HCT116 (cell line): ENCODE data around the gene DOK7.

Experiments
- EZH2 ChIP-seq: fragments of 200-600 bp; sonication (generic); IDR thresholded peaks from 2 replicates; pipeline ENCODE4 v1.6.1; 2017; ENCODE audit warnings: antibody characterized with exemption, mixed run types
- FOSL1 ChIP-seq: IDR thresholded peaks from 2 replicates; pipeline ENCODE4 v1.6.1; 2012; ENCODE audit warnings: low read depth
- POLR2A ChIP-seq: IDR thresholded peaks from 2 replicates; pipeline ENCODE4 v1.7.0; 2011; ENCODE audit warnings: borderline replicate concordance; ENCODE audit not compliant: insufficient read depth, insufficient read length; ENCODE audit errors: extremely low read depth
- POLR2AphosphoS5 ChIP-seq: IDR thresholded peaks from 2 replicates; pipeline ENCODE4 v1.6.1; 2011; ENCODE audit warnings: mild to moderate bottlenecking, low read depth, low read length, moderate library complexity
- SIN3A ChIP-seq: IDR thresholded peaks from 2 replicates; pipeline ENCODE4 v1.6.1; 2012; ENCODE audit warnings: low read depth
- SP1 ChIP-seq: IDR thresholded peaks from 2 replicates; pipeline ENCODE4 v1.6.1; 2012; ENCODE audit warnings: low read depth
- TCF7L2 ChIP-seq: IDR thresholded peaks from 2 replicates; pipeline ENCODE4 v1.7.0; 2011; ENCODE audit warnings: borderline replicate concordance, inconsistent platforms; ENCODE audit not compliant: insufficient read depth, insufficient read length; ENCODE audit errors: extremely low read depth
- YY1 ChIP-seq: IDR thresholded peaks from 2 replicates; pipeline ENCODE4 v1.6.1; 2011; ENCODE audit warnings: low read length, low read depth, moderate library complexity, mild to moderate bottlenecking; ENCODE audit not compliant: insufficient replicate concordance; ENCODE audit errors: extremely low read depth
- ZFX ChIP-seq: fragments of 450-650 bp; IDR thresholded peaks from 2 replicates; pipeline ENCODE4 v1.6.1; 2017
- ZNF274 ChIP-seq: fragments of 200-500 bp; sonication (Bioruptor generic); IDR thresholded peaks from 2 replicates; pipeline ENCODE4 v1.6.1; 2014; ENCODE audit warnings: mild to moderate bottlenecking, low read depth, low read length, inconsistent platforms
- TF ChIP-seq, protein P1 (sequence below): IDR thresholded peaks from 2 replicates; pipeline ENCODE4 v1.6.1; 2012; ENCODE audit warnings: low read depth
- TF ChIP-seq, protein P2 (sequence below), 3 experiments: fragments of 200-600 bp in 1 of 3; sonication (generic) in 1 of 3; IDR thresholded peaks in 2 of 3; conservative IDR thresholded peaks in 1 of 3; 2 replicates each; pipeline ENCODE4 v1.5.1; 2012 to 2017; ENCODE audit warnings: low read depth in 2 of 3, low read length in 2 of 3, antibody characterized with exemption in 1 of 3, borderline replicate concordance in 1 of 3, control low read depth in 1 of 3, mild to moderate bottlenecking in 1 of 3, mixed read lengths in 1 of 3, mixed run types in 1 of 3, moderate library complexity in 1 of 3; ENCODE audit not compliant: insufficient read depth in 1 of 3

DNA sequence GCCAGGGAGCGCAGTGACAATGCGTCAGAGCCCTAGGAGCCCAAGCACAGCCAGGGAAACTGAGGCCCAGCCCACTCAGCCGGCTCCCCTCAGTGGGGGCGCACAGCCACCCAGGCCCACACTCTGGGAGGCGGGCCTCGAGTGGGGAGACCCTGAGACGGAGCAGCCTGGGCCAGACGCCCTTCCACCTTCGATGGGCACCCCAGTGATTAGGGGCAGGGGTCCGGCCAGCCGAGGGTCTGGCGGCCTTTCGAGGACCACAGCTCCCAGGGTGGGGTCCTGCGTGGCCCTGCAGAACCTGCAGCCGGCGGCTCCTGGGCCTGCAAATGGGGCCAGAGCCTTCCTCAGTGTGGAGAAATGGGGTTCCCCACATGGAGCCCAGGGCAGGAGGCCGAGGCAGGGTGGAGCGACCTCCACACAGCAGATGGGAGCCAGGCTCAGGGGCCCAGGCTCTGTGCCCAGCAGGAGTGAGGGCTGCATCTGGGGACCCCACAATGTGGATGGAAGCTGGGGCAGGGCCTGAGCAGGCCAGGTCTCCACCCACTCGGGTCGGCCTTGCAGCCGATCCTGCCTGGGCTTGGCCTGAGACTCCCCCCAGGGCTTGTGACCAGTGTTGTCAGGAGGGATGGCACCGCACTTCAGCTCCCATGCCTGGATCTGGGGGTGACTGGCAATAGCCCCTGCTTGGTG, 16.3 kb upstream of the DOK7 start:
- no peak for TF ChIP-seq ZNF274
- TF ChIP-seq, protein P1, sequence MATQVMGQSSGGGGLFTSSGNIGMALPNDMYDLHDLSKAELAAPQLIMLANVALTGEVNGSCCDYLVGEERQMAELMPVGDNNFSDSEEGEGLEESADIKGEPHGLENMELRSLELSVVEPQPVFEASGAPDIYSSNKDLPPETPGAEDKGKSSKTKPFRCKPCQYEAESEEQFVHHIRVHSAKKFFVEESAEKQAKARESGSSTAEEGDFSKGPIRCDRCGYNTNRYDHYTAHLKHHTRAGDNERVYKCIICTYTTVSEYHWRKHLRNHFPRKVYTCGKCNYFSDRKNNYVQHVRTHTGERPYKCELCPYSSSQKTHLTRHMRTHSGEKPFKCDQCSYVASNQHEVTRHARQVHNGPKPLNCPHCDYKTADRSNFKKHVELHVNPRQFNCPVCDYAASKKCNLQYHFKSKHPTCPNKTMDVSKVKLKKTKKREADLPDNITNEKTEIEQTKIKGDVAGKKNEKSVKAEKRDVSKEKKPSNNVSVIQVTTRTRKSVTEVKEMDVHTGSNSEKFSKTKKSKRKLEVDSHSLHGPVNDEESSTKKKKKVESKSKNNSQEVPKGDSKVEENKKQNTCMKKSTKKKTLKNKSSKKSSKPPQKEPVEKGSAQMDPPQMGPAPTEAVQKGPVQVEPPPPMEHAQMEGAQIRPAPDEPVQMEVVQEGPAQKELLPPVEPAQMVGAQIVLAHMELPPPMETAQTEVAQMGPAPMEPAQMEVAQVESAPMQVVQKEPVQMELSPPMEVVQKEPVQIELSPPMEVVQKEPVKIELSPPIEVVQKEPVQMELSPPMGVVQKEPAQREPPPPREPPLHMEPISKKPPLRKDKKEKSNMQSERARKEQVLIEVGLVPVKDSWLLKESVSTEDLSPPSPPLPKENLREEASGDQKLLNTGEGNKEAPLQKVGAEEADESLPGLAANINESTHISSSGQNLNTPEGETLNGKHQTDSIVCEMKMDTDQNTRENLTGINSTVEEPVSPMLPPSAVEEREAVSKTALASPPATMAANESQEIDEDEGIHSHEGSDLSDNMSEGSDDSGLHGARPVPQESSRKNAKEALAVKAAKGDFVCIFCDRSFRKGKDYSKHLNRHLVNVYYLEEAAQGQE = no peak
- TF ChIP-seq POLR2A = no peak
- TF ChIP-seq YY1 = no peak
- TF ChIP-seq SP1 = no peak
- TF ChIP-seq ZFX = no peak
- TF ChIP-seq, protein P2, sequence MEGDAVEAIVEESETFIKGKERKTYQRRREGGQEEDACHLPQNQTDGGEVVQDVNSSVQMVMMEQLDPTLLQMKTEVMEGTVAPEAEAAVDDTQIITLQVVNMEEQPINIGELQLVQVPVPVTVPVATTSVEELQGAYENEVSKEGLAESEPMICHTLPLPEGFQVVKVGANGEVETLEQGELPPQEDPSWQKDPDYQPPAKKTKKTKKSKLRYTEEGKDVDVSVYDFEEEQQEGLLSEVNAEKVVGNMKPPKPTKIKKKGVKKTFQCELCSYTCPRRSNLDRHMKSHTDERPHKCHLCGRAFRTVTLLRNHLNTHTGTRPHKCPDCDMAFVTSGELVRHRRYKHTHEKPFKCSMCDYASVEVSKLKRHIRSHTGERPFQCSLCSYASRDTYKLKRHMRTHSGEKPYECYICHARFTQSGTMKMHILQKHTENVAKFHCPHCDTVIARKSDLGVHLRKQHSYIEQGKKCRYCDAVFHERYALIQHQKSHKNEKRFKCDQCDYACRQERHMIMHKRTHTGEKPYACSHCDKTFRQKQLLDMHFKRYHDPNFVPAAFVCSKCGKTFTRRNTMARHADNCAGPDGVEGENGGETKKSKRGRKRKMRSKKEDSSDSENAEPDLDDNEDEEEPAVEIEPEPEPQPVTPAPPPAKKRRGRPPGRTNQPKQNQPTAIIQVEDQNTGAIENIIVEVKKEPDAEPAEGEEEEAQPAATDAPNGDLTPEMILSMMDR (IDR thresholded peaks at IDR 0.05 in 2 of 3, conservative IDR thresholded peaks at IDR 0.05 in 1 of 3; ENCODE audit: borderline replicate concordance in 1 of 3, insufficient read depth in 1 of 3, low read depth in 2 of 3, low read length in 2 of 3) = no peak
- TF ChIP-seq EZH2 = no peak
- TF ChIP-seq POLR2AphosphoS5 = no peak
- TF ChIP-seq SIN3A = no peak
- no peak for TF ChIP-seq TCF7L2
- no peak for TF ChIP-seq FOSL1
